ENCODE measurements around the gene RASSF1.
A peak's percentile ranks its signal among the peaks of the same experiment; 100 is the strongest.

RASSF1 gene

DNA sequence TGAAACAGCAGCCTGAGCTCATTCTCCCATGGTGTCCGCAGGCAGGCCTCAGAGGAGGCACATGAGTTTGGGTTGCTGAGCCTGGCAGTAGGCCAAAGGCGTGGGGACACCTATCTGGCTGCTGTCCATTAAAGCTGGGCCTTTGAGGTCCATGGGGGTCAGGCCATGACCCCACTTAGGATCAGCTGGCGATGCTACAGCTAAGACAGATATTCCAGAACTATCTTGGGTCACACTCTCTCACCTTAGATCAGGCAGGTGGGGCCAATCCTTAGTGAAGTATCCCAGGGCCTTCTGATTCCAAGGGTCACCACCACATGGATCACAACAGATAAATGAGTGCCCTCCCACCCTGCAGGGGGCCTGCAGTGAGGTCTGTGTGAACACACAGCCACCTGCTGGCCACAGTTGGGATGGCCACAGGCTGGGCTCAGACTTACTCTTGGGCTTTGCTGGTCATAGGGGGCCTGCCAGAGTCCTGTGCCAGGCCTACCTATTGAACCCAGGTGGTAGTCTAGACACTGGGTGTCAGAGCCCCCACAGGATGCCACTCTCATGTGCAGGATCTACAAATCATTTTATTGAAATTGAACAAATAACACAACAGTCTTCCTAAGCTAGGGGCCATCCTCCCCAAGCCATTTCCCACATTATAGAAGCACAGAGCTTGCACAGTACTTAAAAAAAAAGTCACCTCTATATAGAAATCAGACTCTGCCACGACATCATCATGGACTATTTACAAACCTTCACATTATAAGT is 16.1 kb downstream of the RASSF1 start:
- TF ChIP-seq, protein P1, sequence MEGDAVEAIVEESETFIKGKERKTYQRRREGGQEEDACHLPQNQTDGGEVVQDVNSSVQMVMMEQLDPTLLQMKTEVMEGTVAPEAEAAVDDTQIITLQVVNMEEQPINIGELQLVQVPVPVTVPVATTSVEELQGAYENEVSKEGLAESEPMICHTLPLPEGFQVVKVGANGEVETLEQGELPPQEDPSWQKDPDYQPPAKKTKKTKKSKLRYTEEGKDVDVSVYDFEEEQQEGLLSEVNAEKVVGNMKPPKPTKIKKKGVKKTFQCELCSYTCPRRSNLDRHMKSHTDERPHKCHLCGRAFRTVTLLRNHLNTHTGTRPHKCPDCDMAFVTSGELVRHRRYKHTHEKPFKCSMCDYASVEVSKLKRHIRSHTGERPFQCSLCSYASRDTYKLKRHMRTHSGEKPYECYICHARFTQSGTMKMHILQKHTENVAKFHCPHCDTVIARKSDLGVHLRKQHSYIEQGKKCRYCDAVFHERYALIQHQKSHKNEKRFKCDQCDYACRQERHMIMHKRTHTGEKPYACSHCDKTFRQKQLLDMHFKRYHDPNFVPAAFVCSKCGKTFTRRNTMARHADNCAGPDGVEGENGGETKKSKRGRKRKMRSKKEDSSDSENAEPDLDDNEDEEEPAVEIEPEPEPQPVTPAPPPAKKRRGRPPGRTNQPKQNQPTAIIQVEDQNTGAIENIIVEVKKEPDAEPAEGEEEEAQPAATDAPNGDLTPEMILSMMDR (IDR thresholded peaks at IDR 0.05; ENCODE audit: low read depth, low read length): peak; percentile 94
- peak; percentile 73 for DNase-seq (ENCODE audit: low read depth, low spot score)

DNA sequence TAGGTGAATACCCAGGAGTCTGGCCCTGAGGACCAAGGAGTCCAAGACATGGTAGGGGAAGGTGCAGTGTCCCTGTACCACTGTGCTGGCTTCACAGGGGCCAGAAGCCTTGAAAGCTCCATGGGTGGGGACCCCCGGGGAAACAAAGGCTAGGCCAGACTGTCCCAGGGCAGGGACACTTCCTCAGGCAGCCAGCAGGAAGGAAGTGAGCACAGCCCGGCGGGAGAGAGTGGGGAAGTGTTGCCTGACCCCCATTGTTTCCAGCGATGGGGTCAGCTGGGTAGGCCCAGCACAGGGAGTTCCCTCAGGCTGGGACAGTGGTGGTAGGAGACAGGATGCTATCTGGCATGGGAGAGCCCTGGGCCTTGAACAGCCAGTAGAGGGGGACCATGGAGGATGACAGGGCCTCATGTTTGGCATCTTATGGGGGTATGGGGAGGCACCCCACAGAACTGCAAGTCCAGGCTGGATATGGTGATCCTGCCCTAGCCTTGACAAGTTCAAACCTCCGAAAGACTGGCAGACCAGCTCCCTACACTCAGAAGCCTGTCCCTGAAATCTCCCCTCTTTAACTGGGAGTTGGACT is 16.9 kb downstream of the RASSF1 start:
- TF ChIP-seq, protein P1 (IDR thresholded peaks at IDR 0.05; ENCODE audit: low read depth, low read length): no peak
- H3K4me3 ChIP-seq (ENCODE audit: low read depth, low read length): no peak overlapping the region
- in situ Hi-C loops (cut with HindIII; ENCODE audit: low sequenced_read_pairs): no loop called here
- no peak for DNase-seq (ENCODE audit: low read depth, low spot score)

More for the DNA sequence above, 16.1 kb downstream of the RASSF1 start:
- in situ Hi-C loops (cut with HindIII; ENCODE audit: low sequenced_read_pairs): no loop called here
- no peak overlapping the region for H3K4me3 ChIP-seq (ENCODE audit: low read depth, low read length)

DNA sequence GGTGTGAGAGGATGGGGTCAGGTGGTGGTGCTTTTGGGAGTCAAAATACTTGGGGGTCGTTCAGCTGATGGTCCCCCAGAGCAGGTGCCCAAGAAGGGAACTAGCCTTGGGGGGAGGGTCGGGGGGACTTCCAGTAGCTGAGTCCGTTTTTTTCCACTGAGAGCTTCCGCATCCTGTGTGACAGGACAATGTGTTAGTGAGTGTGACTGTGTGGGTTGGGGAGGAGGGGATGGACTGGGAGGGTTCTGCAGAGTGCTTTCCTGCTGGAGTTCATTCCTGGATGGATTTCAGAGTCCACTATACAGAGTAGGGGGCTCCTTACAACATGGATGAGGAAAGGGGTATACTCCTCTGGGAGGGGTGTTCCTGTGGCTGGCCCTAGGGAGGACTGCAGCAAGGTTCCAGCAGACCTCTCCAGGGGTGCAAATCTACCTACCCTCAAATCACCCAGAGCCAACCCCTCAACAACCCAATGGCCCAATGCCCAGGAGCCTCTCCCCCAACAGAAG is 17.5 kb downstream of the RASSF1 start:
- TF ChIP-seq, protein P1 (IDR thresholded peaks at IDR 0.05; ENCODE audit: low read depth, low read length): no peak

DNA sequence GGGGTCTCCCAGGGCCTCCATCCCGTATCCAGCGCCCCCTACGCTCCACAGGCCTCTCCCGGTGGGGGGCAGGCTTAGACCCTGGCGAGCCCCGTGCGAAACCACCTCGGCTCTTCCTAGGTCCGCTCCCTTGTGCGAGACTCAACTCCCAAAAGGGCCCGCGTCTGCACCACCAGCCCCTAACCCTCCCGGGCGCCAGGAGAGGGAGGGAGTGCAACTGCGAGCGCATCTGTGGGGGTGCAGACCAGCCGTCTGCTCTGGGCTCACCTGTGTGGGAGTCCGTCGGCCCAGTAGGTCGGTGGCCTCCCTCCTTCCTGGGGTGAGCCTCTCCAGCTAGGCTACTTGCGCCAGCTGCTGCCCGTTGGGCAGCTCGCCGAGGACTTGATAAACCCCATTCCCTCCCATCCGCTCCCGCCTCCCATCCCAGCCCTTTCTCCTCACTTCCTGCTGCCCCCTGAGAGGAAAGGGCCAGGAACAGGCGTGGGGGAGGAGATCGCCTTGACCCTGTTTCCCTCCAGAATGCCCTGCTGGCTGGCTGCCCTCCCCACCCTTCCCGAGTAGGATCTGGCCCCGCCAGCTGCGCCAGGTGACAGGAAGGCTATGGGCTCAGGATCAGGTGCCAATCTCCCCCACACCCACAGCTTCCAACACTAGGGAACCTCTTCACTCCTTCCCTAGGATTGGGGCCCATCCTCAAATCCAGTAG is 18.1 kb downstream of the RASSF1 start, which contains the start of gene HYAL2:
Gene HYAL2, minus strand, starts transcription at position 360 of the 706 bp plus-strand sequence. CDS start 2,256 bp downstream, outside the sequence.
- in situ Hi-C loops (cut with HindIII; ENCODE audit: low sequenced_read_pairs): no loop called here
- TF ChIP-seq, protein P1 (IDR thresholded peaks at IDR 0.05; ENCODE audit: low read depth, low read length): no peak
- H3K4me3 ChIP-seq (ENCODE audit: low read depth, low read length): peak within 1 kb of the TSS; percentile 70
- no peak for DNase-seq (ENCODE audit: low read depth, low spot score)

More for the DNA sequence above, 17.5 kb downstream of the RASSF1 start:
- in situ Hi-C loops (cut with HindIII; ENCODE audit: low sequenced_read_pairs): no loop called here
- no peak overlapping the region for H3K4me3 ChIP-seq (ENCODE audit: low read depth, low read length)
- DNase-seq (ENCODE audit: low read depth, low spot score): no peak

DNA sequence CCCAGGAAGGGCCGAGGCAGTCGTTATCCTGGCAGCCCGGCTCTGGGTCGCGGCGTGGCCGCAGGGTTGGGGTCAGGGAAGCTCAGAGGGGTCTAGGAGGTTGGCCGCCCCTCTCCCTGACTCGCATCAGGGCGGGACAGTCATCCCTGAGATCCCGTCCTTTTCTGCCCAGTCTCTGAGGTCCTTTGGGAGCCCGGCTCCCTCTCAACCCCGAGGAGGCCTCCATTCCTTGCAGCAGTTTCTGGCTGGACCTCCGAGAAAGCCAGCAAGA is 18.6 kb downstream of the RASSF1 start:
- in situ Hi-C loops (cut with HindIII; ENCODE audit: low sequenced_read_pairs): no loop called here
- DNase-seq (ENCODE audit: low read depth, low spot score): no peak
- H3K4me3 ChIP-seq (ENCODE audit: low read depth, low read length): peak overlapping the region; percentile 70
- TF ChIP-seq, protein P1 (IDR thresholded peaks at IDR 0.05; ENCODE audit: low read depth, low read length): no peak

DNA sequence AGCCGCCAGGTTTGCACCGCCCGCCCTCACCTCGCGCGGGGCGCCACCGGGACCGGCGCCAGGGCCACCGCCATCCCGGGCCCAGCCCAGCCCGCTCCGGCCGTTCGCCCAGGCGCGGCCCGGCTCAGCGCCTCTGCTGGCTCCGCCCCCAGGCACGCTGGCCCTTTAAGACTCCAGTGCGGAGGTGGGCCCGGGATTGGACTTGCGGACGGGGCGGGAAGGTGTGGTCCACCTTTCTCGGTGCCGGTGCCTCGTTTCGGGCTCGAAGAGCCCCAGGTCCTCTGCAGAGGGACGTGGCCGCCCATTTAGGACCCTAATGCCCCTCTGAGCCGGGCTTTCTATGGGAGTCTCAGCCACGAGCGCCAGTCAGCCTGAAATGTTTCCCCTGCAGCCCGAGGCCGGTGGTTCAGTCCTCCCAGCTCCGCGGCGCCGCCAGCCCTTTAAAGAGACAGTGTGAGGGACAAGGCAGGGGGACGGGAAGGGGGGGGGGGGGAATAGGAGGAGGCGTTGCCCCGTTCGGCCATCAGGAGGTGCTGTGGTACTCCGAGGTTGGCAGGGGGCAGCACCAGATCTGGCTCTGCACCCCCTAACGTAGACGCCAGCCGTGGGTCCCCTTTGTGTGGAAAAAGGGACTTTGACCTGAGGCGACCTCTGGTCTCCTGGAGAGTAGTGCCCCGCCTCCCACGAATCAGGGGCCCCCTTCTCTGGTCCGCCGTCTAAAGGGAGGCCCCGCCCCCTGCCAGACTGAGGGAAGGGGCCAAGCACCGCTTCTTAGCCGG is 19.1 kb downstream of the RASSF1 start:
- in situ Hi-C loops (cut with HindIII; ENCODE audit: low sequenced_read_pairs): no loop called here

More for the DNA sequence above, 19.1 kb downstream of the RASSF1 start:
- TF ChIP-seq, protein P1 (IDR thresholded peaks at IDR 0.05; ENCODE audit: low read depth, low read length): peak; percentile 60
- peak overlapping the region; percentile 70 for H3K4me3 ChIP-seq (ENCODE audit: low read depth, low read length)
- peak; percentile 91 for DNase-seq (ENCODE audit: low read depth, low spot score)

Measured in astrocyte of the spinal cord (primary cell).